Suprapubic skin (tissue), 4 donors: ENCODE measurements around the gene B3GLCT.

Experiments used
- CTCF ChIP-seq, 2 donors: fragments of 200-600 bp in 1 of 2; fragments of 450-650 bp in 1 of 2; sonication (generic) in 1 of 2; IDR thresholded peaks; one replicate each; pipeline ENCODE4 v1.5.1; 2016 to 2019; ENCODE audit warnings: antibody characterized with exemption in 2 of 2, mild to moderate bottlenecking in 1 of 2, moderate library complexity in 1 of 2
- POLR2A ChIP-seq, 2 donors: fragments of 450-650 bp; IDR thresholded peaks; one replicate each; pipeline ENCODE4 v1.6.1; 2017; ENCODE audit warnings: antibody characterized with exemption in 2 of 2, mild to moderate bottlenecking in 2 of 2, moderate library complexity in 2 of 2
- POLR2AphosphoS5 ChIP-seq, 3 donors: sonication (generic); formaldehyde crosslinking; IDR thresholded peaks; one replicate each; pipeline ENCODE4 v1.6.1; 2017; ENCODE audit warnings: antibody characterized with exemption in 3 of 3

GRCh38 chr13:31351376-31351775 is 151.6 kb downstream of the B3GLCT start:
- TF ChIP-seq CTCF (IDR thresholded peaks at IDR 0.05) (no peak), POLR2AphosphoS5 (IDR thresholded peaks at IDR 0.05) (no peak), POLR2A (IDR thresholded peaks at IDR 0.05) (no peak)
